ENCODE data around the gene RNF141.

- no peak for TF ChIP-seq TEAD4 (CRISPR knock-in tag; IDR thresholded peaks at IDR 0.05)
- TF ChIP-seq CTCF (IDR thresholded peaks at IDR 0.05), result no peak
- no peak for TF ChIP-seq ZNF512 (CRISPR knock-in tag; IDR thresholded peaks at IDR 0.05; ENCODE audit: borderline replicate concordance)
- no peak for TF ChIP-seq KAT7 (CRISPR knock-in tag; IDR thresholded peaks at IDR 0.05; ENCODE audit: borderline replicate concordance)
- TF ChIP-seq ZNF138 (CRISPR knock-in tag; conservative IDR thresholded peaks at IDR 0.05), result no peak
- no peak for TF ChIP-seq E2F1 (CRISPR knock-in tag; IDR thresholded peaks at IDR 0.05)
- no peak for TF ChIP-seq PREB (CRISPR knock-in tag; IDR thresholded peaks at IDR 0.05; ENCODE audit: borderline replicate concordance)
These were observed 37.1 kb downstream of the RNF141 start for GRCh38 chr11:10503777-10504480.

All from WTC11 (cell line).